GM18519 (cell line): ENCODE measurements around the gene SH3BGRL.
A peak's percentile ranks its signal among the peaks of the same experiment; 100 is the strongest.

Source experiments
- ATAC-seq: cut with Tn5 transposase; IDR thresholded peaks from one replicate; pipeline ENCODE4 v1.9.1; 2021; ENCODE audit warnings: mild to moderate bottlenecking, moderate library complexity; ENCODE audit not compliant: unreplicated experiment, low FRiP score

Gene SH3BGRL

GRCh38 chrX:81201671-81202455 lies at the start of gene SH3BGRL, which contains the start of gene HMGN5:
TSS of gene SH3BGRL (plus strand) at chrX:81202102. CDS start at chrX:81202201, 99 bp downstream.
TSS of gene HMGN5 (minus strand) at chrX:81201913. CDS start at chrX:81121549, 80,364 bp downstream.
- ATAC-seq, result peak; percentile 87

- ATAC-seq, result no peak
Observed at GRCh38 chrX:81168391-81168790, 33.5 kb upstream of the SH3BGRL start.

- ATAC-seq, result peak; percentile 68
Observed at GRCh38 chrX:81174286-81174685, 27.6 kb upstream of the SH3BGRL start.

- ATAC-seq, result no peak
Observed at GRCh38 chrX:81195259-81195658, 6.6 kb upstream of the SH3BGRL start.

DNA sequence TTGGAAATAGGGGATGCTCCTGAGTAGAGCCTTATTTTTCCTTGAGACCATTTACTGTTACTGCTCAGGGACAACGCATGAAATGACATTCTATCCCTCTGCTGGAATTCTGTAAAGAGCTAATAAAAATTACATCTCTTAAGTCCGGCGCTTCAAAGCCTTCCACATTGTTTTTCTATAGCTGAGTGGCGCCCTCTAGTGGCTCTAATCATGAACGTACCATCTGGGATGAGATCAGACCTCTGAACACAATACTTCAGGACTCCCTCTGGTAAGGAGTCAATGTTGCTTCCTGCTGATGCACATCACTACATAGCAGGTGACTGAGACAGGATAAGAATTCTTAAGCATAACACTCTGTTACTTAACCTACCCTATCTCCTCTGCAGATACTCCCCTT lies 6.2 kb upstream of the SH3BGRL start:
- no peak for ATAC-seq

GRCh38 chrX:81201071-81201470 lies 831 bp upstream of the SH3BGRL start:
- ATAC-seq, result no peak

- no peak for ATAC-seq
Observed at GRCh38 chrX:81202456-81202819, 536 bp downstream of the SH3BGRL start.

DNA sequence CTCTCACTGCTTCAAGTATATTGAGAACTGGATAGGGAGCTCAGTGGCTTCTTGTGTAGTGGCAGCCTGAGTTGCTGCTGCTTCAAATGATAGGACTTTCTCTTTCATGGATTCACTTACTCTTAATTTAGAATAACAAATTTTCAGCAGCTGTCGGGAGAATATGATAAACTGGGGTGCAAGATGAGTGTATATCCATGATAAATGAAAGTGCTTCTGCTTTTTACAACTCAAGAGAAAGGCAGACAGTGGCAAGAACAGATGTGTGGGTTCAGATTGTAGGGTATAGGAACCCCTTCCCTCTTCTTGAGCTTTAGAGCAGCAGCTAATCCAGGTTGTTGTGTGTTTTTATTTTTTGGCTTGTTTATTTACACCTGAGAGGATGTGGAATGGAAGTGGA lies 1.0 kb downstream of the SH3BGRL start:
- no peak for ATAC-seq

DNA sequence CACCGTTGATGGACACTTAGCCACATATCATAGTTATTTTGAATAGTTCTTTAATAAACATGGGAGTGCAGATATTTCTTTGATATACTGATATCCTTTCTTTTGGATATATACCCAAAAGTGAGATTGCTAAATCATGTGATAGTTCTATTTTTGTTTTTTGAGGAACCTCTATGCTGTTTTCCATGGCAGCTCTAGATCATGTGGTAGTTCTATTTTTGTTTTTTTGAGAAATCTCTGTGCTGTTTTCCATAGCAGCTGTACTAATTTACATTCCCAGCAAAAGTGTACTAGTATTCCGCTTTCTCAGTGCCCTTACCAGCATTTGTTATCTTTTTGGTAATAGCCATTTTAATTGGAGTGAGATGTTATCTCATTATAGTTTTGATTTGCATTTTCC lies 3.6 kb downstream of the SH3BGRL start:
- no peak for ATAC-seq

DNA sequence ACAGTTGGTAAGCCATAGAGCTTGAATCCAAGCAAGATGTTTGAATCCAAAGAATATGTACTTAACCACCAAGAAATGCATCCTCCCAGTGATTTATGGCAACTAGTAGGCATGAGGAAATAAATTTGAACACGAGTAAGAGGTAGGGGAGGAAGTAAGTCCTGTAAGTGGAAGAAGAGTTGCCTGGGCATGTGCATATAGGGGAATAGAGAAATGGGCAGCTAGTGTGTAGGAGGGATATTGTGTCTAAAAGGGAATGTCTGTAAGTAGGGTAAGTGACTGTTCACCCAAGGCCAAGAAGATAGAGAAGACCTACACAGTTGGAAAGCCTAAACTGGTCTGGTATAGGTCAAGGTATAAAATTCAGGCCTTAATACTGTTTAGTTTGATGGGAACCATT lies 4.6 kb downstream of the SH3BGRL start:
- no peak for ATAC-seq

GRCh38 chrX:81208916-81209315 lies 7.0 kb downstream of the SH3BGRL start:
- no peak for ATAC-seq

GRCh38 chrX:81215685-81216084 lies 13.8 kb downstream of the SH3BGRL start:
- ATAC-seq, result no peak

- ATAC-seq, result no peak
Observed at GRCh38 chrX:81229229-81229628, 27.3 kb downstream of the SH3BGRL start.

GRCh38 chrX:81229901-81230300 lies 28.0 kb downstream of the SH3BGRL start:
- ATAC-seq, result no peak

GRCh38 chrX:81231476-81231875 lies 29.6 kb downstream of the SH3BGRL start:
- no peak for ATAC-seq

DNA sequence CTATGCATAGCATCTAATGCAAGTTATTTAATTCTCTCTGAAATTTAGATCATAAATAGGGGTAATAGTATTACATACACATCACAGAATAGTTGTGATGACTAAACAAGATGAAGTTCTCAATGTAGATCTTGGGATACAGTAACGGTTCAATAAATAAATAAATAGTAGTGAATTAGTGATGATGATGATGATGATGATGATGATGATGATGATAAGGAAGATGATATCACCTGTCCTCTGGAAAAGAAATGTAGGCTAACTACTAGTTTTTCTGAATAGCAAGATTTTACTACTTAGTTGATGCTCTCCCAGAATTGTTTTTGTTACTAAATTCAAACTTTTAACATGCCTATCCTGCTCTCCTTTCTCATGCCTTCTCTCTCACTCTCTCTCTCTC lies 30.3 kb downstream of the SH3BGRL start:
- ATAC-seq, result no peak

- no peak for ATAC-seq
Observed at GRCh38 chrX:81237516-81237915, 35.6 kb downstream of the SH3BGRL start.

GRCh38 chrX:81238166-81238565 lies 36.3 kb downstream of the SH3BGRL start:
- ATAC-seq, result no peak

GRCh38 chrX:81240701-81241331 lies 38.9 kb downstream of the SH3BGRL start:
- no peak for ATAC-seq

- ATAC-seq, result no peak
Observed at GRCh38 chrX:81241753-81242152, 39.9 kb downstream of the SH3BGRL start.

DNA sequence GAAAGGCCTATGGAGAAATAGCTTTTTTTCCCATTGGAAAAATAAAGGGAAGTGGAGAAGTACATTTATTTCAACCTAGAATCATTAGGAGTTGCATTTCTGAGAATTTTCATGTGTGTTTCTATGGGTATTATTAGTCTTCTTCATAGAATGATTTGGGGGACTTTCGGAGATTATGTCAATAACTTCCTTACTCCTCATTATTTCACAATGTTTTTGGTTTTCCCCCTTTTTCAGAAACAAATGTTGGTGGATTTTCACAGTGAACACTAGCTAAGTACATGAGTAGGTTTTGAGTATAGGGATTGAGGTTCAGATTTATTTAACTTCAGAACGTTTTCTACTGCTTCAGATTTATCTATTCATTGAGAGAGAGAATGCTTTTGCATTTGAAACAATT lies 54.0 kb downstream of the SH3BGRL start:
- ATAC-seq, result no peak

DNA sequence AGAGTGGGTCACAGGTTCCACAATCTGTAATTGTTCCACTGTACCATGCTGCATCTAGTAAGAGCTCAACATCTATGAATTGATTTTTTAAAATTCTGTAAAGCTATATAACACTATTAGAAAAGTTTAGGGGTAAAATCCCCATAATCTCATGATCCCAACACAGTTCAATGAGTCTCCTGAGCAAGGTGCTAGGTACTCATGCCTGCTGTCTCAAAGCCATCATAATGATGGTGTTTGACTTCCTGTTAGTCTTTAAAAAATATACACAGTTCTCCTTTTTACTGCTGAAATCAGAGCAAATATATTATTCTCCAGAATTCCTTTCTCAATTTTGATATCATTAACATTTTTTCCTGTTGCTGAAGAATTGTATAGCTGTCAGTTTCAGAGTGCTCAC lies 55.9 kb downstream of the SH3BGRL start:
- ATAC-seq, result no peak
